NCI-H526 treated with DMSO at 0.1 percent for 48 hours (cell line): ENCODE measurements around the gene ADCY3.
"Not testable (repeated sequence)": the region's sequence is repeated elsewhere in the genome, so short reads cannot be mapped to it uniquely, and the experiment has no call there.

Experiments
- DNase-seq: peaks from one replicate; lab custom pipeline; 2025; lab: John Stamatoyannopoulos, UW

The ADCY3 gene

GRCh38 chr2:24844023-24844685 is 75.9 kb downstream of the ADCY3 start:
- no peak for DNase-seq

- no peak for DNase-seq
Measured at GRCh38 chr2:24843330-24843860, 76.6 kb downstream of the ADCY3 start.

GRCh38 chr2:24842081-24843050 is 77.7 kb downstream of the ADCY3 start:
- no peak for DNase-seq

GRCh38 chr2:24840962-24841945 is 78.8 kb downstream of the ADCY3 start:
- DNase-seq, result no peak

GRCh38 chr2:24840164-24840869 is 79.7 kb downstream of the ADCY3 start:
- no peak for DNase-seq

- DNase-seq, result no peak
Measured at GRCh38 chr2:24839729-24840128, 80.3 kb downstream of the ADCY3 start.

- DNase-seq, result no peak
Measured at GRCh38 chr2:24838541-24838940, 81.5 kb downstream of the ADCY3 start.

- DNase-seq, result no peak
Measured at GRCh38 chr2:24837996-24838513, 82.0 kb downstream of the ADCY3 start.

- DNase-seq, result no peak
Measured at GRCh38 chr2:24836706-24837105, 83.3 kb downstream of the ADCY3 start.

GRCh38 chr2:24836206-24836605 is 83.8 kb downstream of the ADCY3 start:
- no peak for DNase-seq

- not testable (repeated sequence) for DNase-seq
Measured at GRCh38 chr2:24835411-24835810, 84.6 kb downstream of the ADCY3 start.

GRCh38 chr2:24834733-24835395 is 85.2 kb downstream of the ADCY3 start:
- no peak for DNase-seq

GRCh38 chr2:24833821-24834732 is 86.0 kb downstream of the ADCY3 start:
- no peak for DNase-seq

- DNase-seq, result no peak
Measured at GRCh38 chr2:24832931-24833701, 86.9 kb downstream of the ADCY3 start.

- no peak for DNase-seq
Measured at GRCh38 chr2:24832521-24832920, 87.5 kb downstream of the ADCY3 start.

GRCh38 chr2:24832073-24832461 is 88.0 kb downstream of the ADCY3 start:
- no peak for DNase-seq

GRCh38 chr2:24831221-24832072 is 88.6 kb downstream of the ADCY3 start:
- DNase-seq, result no peak
